Panc1 (cell line): ENCODE measurements around the gene EHD3. TPM values are rescaled to one million over a fixed set of nuclear protein-coding genes. Genes with fewer than 3 reads are reported as not detected.

Experiments
- ATAC-seq: fragments of 200-7000 bp; cut with Tn5 transposase; 2 replicates; pipeline ENCODE4 v1.9.1; 2020; ENCODE audit warnings: mild to moderate bottlenecking, moderate library complexity
- BruUV-seq: library from RNA; stranded (reverse); fragments of 400-500 nt; replicated peaks from 2 replicates; lab custom pipeline; 2021; lab: Mats Ljungman, UMichigan
- CTCF ChIA-PET: fragments of 300-600 bp; sonication (Branson Sonifier 250); formaldehyde crosslinking; loops from one replicate; lab custom pipeline; 2022; ENCODE audit warnings: antibody characterized with exemption; lab: Charles Lee
- POLR2A ChIA-PET: fragments of 300-600 bp; sonication (Branson Sonifier 250); formaldehyde crosslinking; loops from one replicate; lab custom pipeline; 2022; ENCODE audit warnings: antibody characterized with exemption; lab: Charles Lee
- DNase-seq: peaks from one replicate; pipeline ENCODE4 v3.0.0-alpha.2; 2010; ENCODE audit warnings: low read depth, low spot score
- H3K27ac ChIP-seq: 2 replicates; pipeline ENCODE4 v1.5.1; 2011; ENCODE audit warnings: mild to moderate bottlenecking, low read length, inconsistent platforms
- H3K27me3 ChIP-seq: fragments of 200-500 bp; sonication (Bioruptor generic); 2 replicates; pipeline ENCODE4 v1.6.0; 2014; ENCODE audit warnings: low read length, inconsistent platforms; ENCODE audit not compliant: control insufficient read depth, insufficient read depth
- H3K36me3 ChIP-seq: fragments of 200-500 bp; sonication (Bioruptor generic); 2 replicates; pipeline ENCODE4 v1.5.1; 2014; ENCODE audit warnings: inconsistent platforms, mild to moderate bottlenecking, low read length, moderate library complexity; ENCODE audit not compliant: control insufficient read depth, insufficient read depth
- H3K4me1 ChIP-seq: 2 replicates; pipeline ENCODE4 v1.5.1; 2011; ENCODE audit warnings: inconsistent platforms, mild to moderate bottlenecking, low read length, moderate library complexity; ENCODE audit not compliant: control insufficient read depth, insufficient read depth
- H3K4me3 ChIP-seq, 2 experiments: 2 replicates each; pipeline ENCODE4 v1.5.1; 2011 to 2012; ENCODE audit warnings: low read depth in 2 of 2, low read length in 2 of 2, mild to moderate bottlenecking in 2 of 2, inconsistent platforms in 1 of 2, moderate library complexity in 1 of 2
- H3K9me3 ChIP-seq: fragments of 200-500 bp; sonication (Bioruptor generic); 2 replicates; pipeline ENCODE4 v1.5.1; 2014; ENCODE audit warnings: low read depth, mild to moderate bottlenecking, inconsistent platforms, low read length, moderate library complexity; ENCODE audit not compliant: control insufficient read depth, insufficient read depth
- CTCF ChIP-seq: fragments of 450-650 bp; IDR thresholded peaks from 2 replicates; pipeline ENCODE4 v1.5.1; 2017; ENCODE audit warnings: mild to moderate bottlenecking
- POLR2AphosphoS5 ChIP-seq: IDR thresholded peaks from 2 replicates; pipeline ENCODE4 v1.6.1; 2012; ENCODE audit warnings: mild to moderate bottlenecking, low read depth, low read length, moderate library complexity
- REST ChIP-seq, 2 experiments: IDR thresholded peaks; 2 replicates each; pipeline ENCODE4 v1.6.1; 2011 to 2012; ENCODE audit warnings: low read depth in 2 of 2, control low read depth in 1 of 2, low read length in 1 of 2, mild to moderate bottlenecking in 1 of 2, moderate library complexity in 1 of 2; ENCODE audit not compliant: insufficient read depth in 1 of 2
- SIN3A ChIP-seq: IDR thresholded peaks from 2 replicates; pipeline ENCODE4 v1.6.1; 2012; ENCODE audit warnings: low read depth, mild to moderate bottlenecking, low read length, moderate library complexity, borderline replicate concordance; ENCODE audit not compliant: insufficient read depth
- TCF7L2 ChIP-seq: IDR thresholded peaks from 2 replicates; pipeline ENCODE4 v1.6.1; 2011; ENCODE audit warnings: mild to moderate bottlenecking, low read depth, low read length, inconsistent platforms
- in situ Hi-C: cut with HindIII; loops from 2 replicates; pipeline ENCODE4 v1.10.0; 2016; ENCODE audit warnings: low sequenced_read_pairs, low pct_unique_long_range_greater_than_20kb
- intact Hi-C: fragments of 100-400 bp; cut with micrococcal nuclease; formaldehyde crosslinking; loops from one replicate; pipeline ENCODE4 v1.10.0; 2022; ENCODE audit not compliant: unreplicated experiment
- total RNA-seq: library from RNA; stranded (reverse); gene quantifications from one replicate; pipeline ENCODE4 v1.2.1, GENCODE V29; 2021; ENCODE audit not compliant: unreplicated experiment

Gene EHD3
- total RNA-seq, 1 experiment from 2014 or later: 2.6 TPM

DNA sequence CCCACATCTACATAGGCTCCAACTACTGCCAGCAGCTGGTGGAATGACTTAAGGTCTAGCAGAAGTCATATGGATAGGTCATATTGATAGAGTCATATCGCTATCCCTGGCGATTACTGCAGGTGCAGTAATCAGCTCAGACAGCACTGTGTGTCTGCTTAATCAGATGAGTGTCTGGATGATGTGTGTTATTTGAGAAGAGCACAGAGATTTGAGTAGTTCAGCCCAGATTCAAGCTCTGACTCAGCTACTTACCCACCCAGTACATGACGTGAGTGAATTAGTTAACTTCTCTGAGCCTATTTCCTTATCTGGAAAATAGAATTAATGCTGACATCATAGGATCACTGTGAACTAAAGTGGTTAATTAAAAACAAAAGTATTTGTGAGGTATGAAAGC lies 78.9 kb downstream of the EHD3 start:
- ATAC-seq: no peak
- no peaks in the 10 kb centered on the region for H3K27me3 ChIP-seq
- in situ Hi-C loops (no loop called here), intact Hi-C loops (no loop called here)
- H3K36me3 ChIP-seq: no peaks in the 10 kb centered on the region
- no peak for TF ChIP-seq POLR2AphosphoS5
- no peak for TF ChIP-seq REST (IDR thresholded peaks at IDR 0.05; ENCODE audit: insufficient read depth in 1 of 2, low read depth in 2 of 2, low read length in 1 of 2)
- TF ChIP-seq CTCF: no peak
- TF ChIP-seq SIN3A: no peak
- TF ChIP-seq TCF7L2: no peak
- no TSS peak for BruUV-seq
- CTCF ChIA-PET: no interaction called here
- H3K9me3 ChIP-seq: no peaks in the 10 kb centered on the region
- no peak overlapping the region for H3K4me3 ChIP-seq
- no peak for DNase-seq
- POLR2A ChIA-PET: no interaction called here
- H3K27ac ChIP-seq: no peak overlapping the region
- no peaks in the 10 kb centered on the region for H3K4me1 ChIP-seq

DNA sequence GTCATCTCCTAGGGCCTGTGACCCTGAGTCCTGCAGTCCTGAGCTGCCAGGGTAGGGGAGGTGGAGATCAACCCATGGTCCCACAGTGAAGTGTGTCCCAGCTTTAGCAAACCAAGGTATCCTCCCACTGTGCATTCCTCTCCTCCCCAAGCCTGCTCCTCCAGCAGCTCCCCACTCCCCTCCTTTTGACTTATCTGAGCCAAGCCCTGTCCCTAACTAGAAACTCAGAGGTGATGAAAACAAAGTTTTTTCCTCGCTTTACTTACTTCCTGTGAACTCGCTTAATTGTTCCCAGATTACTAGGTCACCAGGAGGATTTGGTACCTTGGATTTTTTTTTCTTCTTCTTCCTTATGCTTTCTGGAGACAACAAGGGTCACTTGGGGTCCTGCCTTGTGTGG lies 80.8 kb downstream of the EHD3 start:
- BruUV-seq: no TSS peak
- in situ Hi-C loops (no loop called here), intact Hi-C loops (no loop called here)
- no peaks in the 10 kb centered on the region for H3K9me3 ChIP-seq
- POLR2A ChIA-PET: no interaction called here
- H3K36me3 ChIP-seq: no peaks in the 10 kb centered on the region
- CTCF ChIA-PET: no interaction called here
- no peaks in the 10 kb centered on the region for H3K4me1 ChIP-seq
- no peak for ATAC-seq
- no peak for DNase-seq
- H3K4me3 ChIP-seq: no peak overlapping the region
- TF ChIP-seq SIN3A (no peak), REST (IDR thresholded peaks at IDR 0.05; ENCODE audit: insufficient read depth in 1 of 2, low read depth in 2 of 2, low read length in 1 of 2) (no peak)
- no peaks in the 10 kb centered on the region for H3K27me3 ChIP-seq
- no peak overlapping the region for H3K27ac ChIP-seq
